GM23338 (cell line): Measurements from ENCODE around the gene CRYL1. TPM values are rescaled to one million over a fixed set of nuclear protein-coding genes. Genes with fewer than 3 reads are reported as not detected.

Experiments used
- ATAC-seq: fragments of 200-7000 bp; cut with Tn5 transposase; 3 replicates; pipeline ENCODE4 v1.9.1; 2020
- DNase-seq: peaks from one replicate; pipeline ENCODE4 v3.0.0-alpha.2; 2015; ENCODE audit warnings: low spot score
- H2AFZ ChIP-seq: fragments of 200-600 bp; sonication (generic); 2 replicates; pipeline ENCODE4 v1.8.0; 2016; ENCODE audit warnings: antibody characterized with exemption, mild to moderate bottlenecking, moderate library complexity
- H3F3A ChIP-seq: fragments of 200-600 bp; sonication (generic); replicated peaks from 2 replicates; pipeline ENCODE4 v1.8.0; 2017; ENCODE audit warnings: antibody characterized with exemption, mixed run types, low read depth
- H3K27ac ChIP-seq: fragments of 200-600 bp; sonication (generic); 2 replicates; pipeline ENCODE4 v1.6.1; 2016; ENCODE audit warnings: low read depth
- H3K27me3 ChIP-seq: fragments of 200-600 bp; sonication (generic); 2 replicates; pipeline ENCODE4 v1.8.0; 2016; ENCODE audit warnings: mild to moderate bottlenecking, mixed run types, moderate library complexity; ENCODE audit not compliant: insufficient read depth
- H3K36me3 ChIP-seq: fragments of 200-600 bp; sonication (generic); 2 replicates; pipeline ENCODE4 v1.8.0; 2016; ENCODE audit warnings: mild to moderate bottlenecking; ENCODE audit not compliant: insufficient read depth
- H3K4me1 ChIP-seq: fragments of 200-600 bp; sonication (generic); 2 replicates; pipeline ENCODE4 v1.8.0; 2016; ENCODE audit warnings: mild to moderate bottlenecking, moderate library complexity; ENCODE audit not compliant: insufficient read depth
- H3K4me2 ChIP-seq: fragments of 200-600 bp; sonication (generic); 2 replicates; pipeline ENCODE4 v1.7.1; 2017; ENCODE audit warnings: mixed run types
- H3K4me3 ChIP-seq: fragments of 200-600 bp; sonication (generic); 2 replicates; pipeline ENCODE4 v1.6.1; 2016; ENCODE audit warnings: mixed run types
- H3K79me2 ChIP-seq: fragments of 200-600 bp; sonication (generic); replicated peaks from 2 replicates; pipeline ENCODE4 v1.8.0; 2017; ENCODE audit warnings: mild to moderate bottlenecking; ENCODE audit not compliant: insufficient read depth
- H3K9me2 ChIP-seq: fragments of 200-600 bp; sonication (generic); 2 replicates; pipeline ENCODE4 v1.8.0; 2017; ENCODE audit not compliant: insufficient read depth
- H4K20me1 ChIP-seq: fragments of 200-600 bp; sonication (generic); replicated peaks from 2 replicates; pipeline ENCODE4 v1.8.0; 2017; ENCODE audit warnings: mild to moderate bottlenecking; ENCODE audit not compliant: insufficient read depth
- H3K27ac Mint-ChIP-seq: 2 replicates; pipeline ENCODE4 v1.8.0; 2020; ENCODE audit warnings: inconsistent platforms, mild to moderate bottlenecking, moderate library complexity, mixed read lengths
- H3K27me3 Mint-ChIP-seq: 3 replicates; pipeline ENCODE4 v1.8.0; 2022; ENCODE audit warnings: low read depth, mild to moderate bottlenecking, moderate library complexity, mixed read lengths, inconsistent platforms; ENCODE audit not compliant: insufficient read depth, poor library complexity
- H3K36me3 Mint-ChIP-seq: 3 replicates; pipeline ENCODE4 v1.8.0; 2021; ENCODE audit warnings: low read depth, mild to moderate bottlenecking, inconsistent platforms, moderate library complexity, mixed read lengths
- H3K4me1 Mint-ChIP-seq: 3 replicates; pipeline ENCODE4 v1.8.0; 2020; ENCODE audit warnings: mild to moderate bottlenecking, inconsistent platforms, mixed read lengths
- H3K4me3 Mint-ChIP-seq: 3 replicates; pipeline ENCODE4 v1.8.0; 2021; ENCODE audit warnings: moderate library complexity, mild to moderate bottlenecking, inconsistent platforms, mixed read lengths
- H3K9me3 Mint-ChIP-seq: 3 replicates; pipeline ENCODE4 v1.8.0; 2020; ENCODE audit warnings: moderate library complexity, mild to moderate bottlenecking, inconsistent platforms, mixed read lengths
- CREB1 ChIP-seq: fragments of 250-450 bp; sonication (Bioruptor Pico); IDR thresholded peaks from 2 replicates; pipeline ENCODE4 v1.5.0; 2020; ENCODE audit warnings: low read depth, mild to moderate bottlenecking, moderate library complexity
- ZNF331 ChIP-seq: fragments of 250-450 bp; sonication (Bioruptor Pico); IDR thresholded peaks from 2 replicates; pipeline ENCODE4 v1.5.0; 2020; ENCODE audit warnings: low read depth, mild to moderate bottlenecking, moderate library complexity
- polyA plus RNA-seq: library from polyadenylated mRNA; unstranded; fragments of >200 nt; fragmentation: Nextera tagmentation; extraction: Ambion mirVana; gene quantifications from 2 replicates; pipeline ENCODE4 v1.2.1, GENCODE V29; 2016
- total RNA-seq: library from RNA; depleted of rRNA; stranded (reverse); fragments of >200 nt; shearing (Covaris generic); gene quantifications from 2 replicates; pipeline ENCODE4 v1.2.3, GENCODE V29; 2014
- TF ChIP-seq, protein P1 (sequence below): fragments of 250-450 bp; sonication (Bioruptor Pico); IDR thresholded peaks from 2 replicates; pipeline ENCODE4 v1.5.0; 2020; ENCODE audit warnings: mild to moderate bottlenecking, moderate library complexity
- TF ChIP-seq, protein P2 (sequence below): IDR thresholded peaks from 2 replicates; pipeline ENCODE4 v1.6.1; 2016; ENCODE audit warnings: antibody characterized with exemption

Gene CRYL1
- total and polyA plus RNA-seq, 2 experiments from 2014 or later = 2.2 to 2.6 TPM

DNA sequence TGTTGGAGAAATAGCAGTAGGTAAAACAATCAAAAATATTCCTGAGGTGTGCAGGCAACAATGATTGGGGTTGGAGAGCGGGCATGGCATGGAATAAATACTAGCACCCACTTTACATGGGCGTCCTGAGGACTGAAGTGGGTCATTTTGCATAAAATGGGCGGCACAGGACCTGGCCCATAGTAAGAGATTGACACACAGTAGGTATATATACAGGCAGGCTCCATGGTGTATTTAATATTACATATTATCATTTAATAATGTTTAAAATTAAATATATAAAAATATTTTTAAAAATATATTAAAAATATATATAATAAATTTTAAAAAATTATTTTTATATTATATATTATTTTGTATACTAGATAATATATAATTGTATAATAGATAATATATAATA is 48.3 kb downstream of the CRYL1 start:
- Histone ChIP-seq H3K4me3 (no peak overlapping the region), H3K4me2 (no peak overlapping the region), H3K79me2 (no peaks in the 10 kb centered on the region), H3K9me2 (no peaks in the 10 kb centered on the region), H3K36me3 (no peaks in the 10 kb centered on the region), H3F3A (no peaks in the 10 kb centered on the region), H2AFZ (no peak overlapping the region), H4K20me1 (no peaks in the 10 kb centered on the region), H3K27ac (no peak overlapping the region), H3K27me3 (no peaks in the 10 kb centered on the region), H3K4me1 (peaks cover 16% of the 10 kb centered on the region)
- Mint-ChIP-seq H3K4me1 (peaks cover 22% of the 10 kb centered on the region), H3K4me3 (no peak overlapping the region), H3K27me3 (peaks cover 4% of the 10 kb centered on the region), H3K27ac (no peak overlapping the region), H3K36me3 (no peaks in the 10 kb centered on the region), H3K9me3 (no peaks in the 10 kb centered on the region)
- ATAC-seq (no peak), DNase-seq (no peak)
- TF ChIP-seq, protein P1, sequence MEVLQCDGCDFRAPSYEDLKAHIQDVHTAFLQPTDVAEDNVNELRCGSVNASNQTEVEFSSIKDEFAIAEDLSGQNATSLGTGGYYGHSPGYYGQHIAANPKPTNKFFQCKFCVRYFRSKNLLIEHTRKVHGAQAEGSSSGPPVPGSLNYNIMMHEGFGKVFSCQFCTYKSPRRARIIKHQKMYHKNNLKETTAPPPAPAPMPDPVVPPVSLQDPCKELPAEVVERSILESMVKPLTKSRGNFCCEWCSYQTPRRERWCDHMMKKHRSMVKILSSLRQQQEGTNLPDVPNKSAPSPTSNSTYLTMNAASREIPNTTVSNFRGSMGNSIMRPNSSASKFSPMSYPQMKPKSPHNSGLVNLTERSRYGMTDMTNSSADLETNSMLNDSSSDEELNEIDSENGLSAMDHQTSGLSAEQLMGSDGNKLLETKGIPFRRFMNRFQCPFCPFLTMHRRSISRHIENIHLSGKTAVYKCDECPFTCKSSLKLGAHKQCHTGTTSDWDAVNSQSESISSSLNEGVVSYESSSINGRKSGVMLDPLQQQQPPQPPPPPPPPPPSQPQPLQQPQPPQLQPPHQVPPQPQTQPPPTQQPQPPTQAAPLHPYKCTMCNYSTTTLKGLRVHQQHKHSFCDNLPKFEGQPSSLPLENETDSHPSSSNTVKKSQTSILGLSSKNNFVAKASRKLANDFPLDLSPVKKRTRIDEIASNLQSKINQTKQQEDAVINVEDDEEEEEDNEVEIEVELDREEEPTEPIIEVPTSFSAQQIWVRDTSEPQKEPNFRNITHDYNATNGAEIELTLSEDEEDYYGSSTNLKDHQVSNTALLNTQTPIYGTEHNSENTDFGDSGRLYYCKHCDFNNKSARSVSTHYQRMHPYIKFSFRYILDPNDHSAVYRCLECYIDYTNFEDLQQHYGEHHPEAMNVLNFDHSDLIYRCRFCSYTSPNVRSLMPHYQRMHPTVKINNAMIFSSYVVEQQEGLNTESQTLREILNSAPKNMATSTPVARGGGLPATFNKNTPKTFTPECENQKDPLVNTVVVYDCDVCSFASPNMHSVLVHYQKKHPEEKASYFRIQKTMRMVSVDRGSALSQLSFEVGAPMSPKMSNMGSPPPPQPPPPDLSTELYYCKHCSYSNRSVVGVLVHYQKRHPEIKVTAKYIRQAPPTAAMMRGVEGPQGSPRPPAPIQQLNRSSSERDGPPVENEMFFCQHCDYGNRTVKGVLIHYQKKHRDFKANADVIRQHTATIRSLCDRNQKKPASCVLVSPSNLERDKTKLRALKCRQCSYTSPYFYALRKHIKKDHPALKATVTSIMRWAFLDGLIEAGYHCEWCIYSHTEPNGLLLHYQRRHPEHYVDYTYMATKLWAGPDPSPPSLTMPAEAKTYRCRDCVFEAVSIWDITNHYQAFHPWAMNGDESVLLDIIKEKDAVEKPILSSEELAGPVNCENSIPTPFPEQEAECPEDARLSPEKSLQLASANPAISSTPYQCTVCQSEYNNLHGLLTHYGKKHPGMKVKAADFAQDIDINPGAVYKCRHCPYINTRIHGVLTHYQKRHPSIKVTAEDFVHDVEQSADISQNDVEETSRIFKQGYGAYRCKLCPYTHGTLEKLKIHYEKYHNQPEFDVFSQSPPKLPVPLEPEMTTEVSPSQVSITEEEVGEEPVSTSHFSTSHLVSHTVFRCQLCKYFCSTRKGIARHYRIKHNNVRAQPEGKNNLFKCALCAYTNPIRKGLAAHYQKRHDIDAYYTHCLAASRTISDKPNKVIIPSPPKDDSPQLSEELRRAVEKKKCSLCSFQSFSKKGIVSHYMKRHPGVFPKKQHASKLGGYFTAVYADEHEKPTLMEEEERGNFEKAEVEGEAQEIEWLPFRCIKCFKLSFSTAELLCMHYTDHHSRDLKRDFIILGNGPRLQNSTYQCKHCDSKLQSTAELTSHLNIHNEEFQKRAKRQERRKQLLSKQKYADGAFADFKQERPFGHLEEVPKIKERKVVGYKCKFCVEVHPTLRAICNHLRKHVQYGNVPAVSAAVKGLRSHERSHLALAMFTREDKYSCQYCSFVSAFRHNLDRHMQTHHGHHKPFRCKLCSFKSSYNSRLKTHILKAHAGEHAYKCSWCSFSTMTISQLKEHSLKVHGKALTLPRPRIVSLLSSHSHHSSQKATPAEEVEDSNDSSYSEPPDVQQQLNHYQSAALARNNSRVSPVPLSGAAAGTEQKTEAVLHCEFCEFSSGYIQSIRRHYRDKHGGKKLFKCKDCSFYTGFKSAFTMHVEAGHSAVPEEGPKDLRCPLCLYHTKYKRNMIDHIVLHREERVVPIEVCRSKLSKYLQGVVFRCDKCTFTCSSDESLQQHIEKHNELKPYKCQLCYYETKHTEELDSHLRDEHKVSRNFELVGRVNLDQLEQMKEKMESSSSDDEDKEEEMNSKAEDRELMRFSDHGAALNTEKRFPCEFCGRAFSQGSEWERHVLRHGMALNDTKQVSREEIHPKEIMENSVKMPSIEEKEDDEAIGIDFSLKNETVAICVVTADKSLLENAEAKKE (CRISPR knock-in tag) = no peak
- no peak for TF ChIP-seq CREB1 (CRISPR knock-in tag)
- TF ChIP-seq, protein P2, sequence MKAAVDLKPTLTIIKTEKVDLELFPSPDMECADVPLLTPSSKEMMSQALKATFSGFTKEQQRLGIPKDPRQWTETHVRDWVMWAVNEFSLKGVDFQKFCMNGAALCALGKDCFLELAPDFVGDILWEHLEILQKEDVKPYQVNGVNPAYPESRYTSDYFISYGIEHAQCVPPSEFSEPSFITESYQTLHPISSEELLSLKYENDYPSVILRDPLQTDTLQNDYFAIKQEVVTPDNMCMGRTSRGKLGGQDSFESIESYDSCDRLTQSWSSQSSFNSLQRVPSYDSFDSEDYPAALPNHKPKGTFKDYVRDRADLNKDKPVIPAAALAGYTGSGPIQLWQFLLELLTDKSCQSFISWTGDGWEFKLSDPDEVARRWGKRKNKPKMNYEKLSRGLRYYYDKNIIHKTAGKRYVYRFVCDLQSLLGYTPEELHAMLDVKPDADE = no peak

DNA sequence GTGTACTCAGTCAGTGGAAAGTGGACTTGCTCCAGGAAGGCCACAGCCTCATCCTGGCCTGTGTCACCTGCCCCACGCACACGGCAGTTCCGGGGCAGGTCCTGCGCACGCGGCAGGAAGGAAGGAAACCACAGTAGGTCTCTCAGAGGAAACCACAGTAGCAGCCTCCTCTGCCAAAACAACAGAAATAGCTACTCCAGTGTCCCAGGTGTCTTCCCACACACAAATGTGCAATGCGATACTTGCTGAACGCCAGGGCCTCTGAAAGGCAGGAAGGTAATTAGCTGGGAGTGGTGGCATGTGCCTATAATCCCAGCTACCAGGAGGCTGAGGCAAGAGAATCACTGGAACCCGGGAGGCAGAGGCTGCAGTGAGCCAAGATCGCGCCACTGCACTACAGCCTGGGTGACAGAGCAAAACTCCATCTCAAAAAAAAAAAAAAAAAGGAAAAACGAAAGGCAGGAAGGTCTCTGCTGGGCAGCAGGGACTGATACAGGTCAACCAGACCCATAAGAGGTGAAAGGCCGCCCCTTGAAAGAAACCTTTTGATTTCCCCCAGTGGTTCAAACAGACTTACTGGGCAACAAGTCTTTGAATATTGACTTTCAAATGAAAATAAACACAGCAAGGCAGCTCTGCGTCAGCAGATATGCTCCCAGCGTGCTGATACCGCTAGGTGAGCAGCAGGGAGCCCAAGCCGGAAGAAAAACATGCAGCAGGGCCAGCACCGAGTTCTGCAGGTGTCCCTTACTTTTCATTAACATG is 49.5 kb downstream of the CRYL1 start:
- DNase-seq (peak; percentile 43), ATAC-seq (peak; percentile 78)
- Histone ChIP-seq H2AFZ (peak overlapping the region; percentile 43; the same call in 1 of the 2 replicates), H3K9me2 (no peaks in the 10 kb centered on the region), H4K20me1 (no peaks in the 10 kb centered on the region), H3K4me1 (peaks cover 6% of the 10 kb centered on the region; the same call in 1 of the 2 replicates), H3K4me2 (no peak overlapping the region), H3K4me3 (no peak overlapping the region), H3K79me2 (no peaks in the 10 kb centered on the region), H3K27ac (no peak overlapping the region), H3K27me3 (no peaks in the 10 kb centered on the region), H3F3A (no peaks in the 10 kb centered on the region), H3K36me3 (no peaks in the 10 kb centered on the region)
- no peaks in the 10 kb centered on the region for H3K9me3 Mint-ChIP-seq
- H3K4me3 Mint-ChIP-seq = no peak overlapping the region
- H3K27ac Mint-ChIP-seq = peak overlapping the region; percentile 40; the same call in 1 of the 2 replicates
- H3K36me3 Mint-ChIP-seq = no peaks in the 10 kb centered on the region
- no peak for TF ChIP-seq ZNF331
- peaks cover 11% of the 10 kb centered on the region for H3K4me1 Mint-ChIP-seq
- H3K27me3 Mint-ChIP-seq = peaks cover 4% of the 10 kb centered on the region
